ENCODE measurements around the gene GRK1.

GRK1 gene

DNA sequence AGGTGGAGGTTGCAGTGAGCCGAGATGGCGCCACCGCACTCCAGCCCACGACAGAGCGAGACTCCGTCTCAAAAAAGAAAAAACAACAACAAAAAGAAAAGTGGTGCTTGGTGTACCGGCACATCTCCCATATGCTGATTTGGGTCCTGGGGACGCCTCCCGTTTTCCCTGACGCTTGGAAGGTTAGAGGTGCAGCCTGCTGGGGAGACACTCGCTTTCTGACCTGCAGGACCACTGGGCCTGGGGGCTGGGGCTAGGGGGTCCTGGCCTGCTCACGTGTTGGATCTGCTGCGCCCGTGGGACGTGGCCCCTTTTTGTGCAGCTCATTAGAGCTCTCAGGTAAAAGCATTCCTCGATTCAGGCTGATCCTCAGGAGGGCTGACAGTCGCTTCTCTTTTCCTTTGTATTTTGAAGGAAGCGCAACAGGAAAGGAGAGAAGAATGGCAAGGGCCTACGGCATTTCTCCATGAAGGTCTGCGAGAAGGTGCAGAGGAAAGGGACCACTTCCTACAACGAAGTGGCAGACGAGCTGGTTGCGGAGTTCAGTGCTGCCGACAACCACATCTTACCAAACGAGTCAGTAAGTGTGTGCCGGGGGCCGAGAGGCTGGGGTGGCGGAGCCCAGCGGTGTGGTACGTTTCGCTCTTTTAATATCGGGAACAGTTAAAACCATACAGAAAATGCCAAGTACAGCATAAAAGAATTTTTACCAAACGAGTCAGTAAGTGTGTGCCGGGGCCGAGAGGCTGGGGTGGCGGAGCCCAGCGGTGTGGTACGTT, 34.1 kb upstream of the GRK1 start:
- no peak for DNase-seq (ENCODE audit: low spot score)

DNA sequence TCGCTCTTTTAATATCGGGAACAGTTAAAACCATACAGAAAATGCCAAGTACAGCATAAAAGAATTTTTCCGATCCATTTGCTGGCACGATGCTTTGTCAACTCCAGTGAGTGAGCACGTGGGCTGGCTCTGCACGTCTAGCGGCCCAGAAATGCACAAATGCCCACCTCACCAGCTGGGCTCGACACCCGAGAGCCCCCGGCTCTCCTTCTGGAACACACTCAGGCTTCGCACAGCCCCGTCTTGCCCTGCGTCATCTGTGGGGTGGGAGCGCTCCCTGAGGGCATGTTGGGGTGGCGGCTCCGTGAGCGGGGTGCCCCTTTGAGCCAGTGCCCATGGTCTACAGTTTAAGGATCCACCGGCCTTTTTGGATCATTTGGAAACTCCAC, 33.5 kb upstream of the GRK1 start:
- no peak for DNase-seq (ENCODE audit: low spot score)

DNA sequence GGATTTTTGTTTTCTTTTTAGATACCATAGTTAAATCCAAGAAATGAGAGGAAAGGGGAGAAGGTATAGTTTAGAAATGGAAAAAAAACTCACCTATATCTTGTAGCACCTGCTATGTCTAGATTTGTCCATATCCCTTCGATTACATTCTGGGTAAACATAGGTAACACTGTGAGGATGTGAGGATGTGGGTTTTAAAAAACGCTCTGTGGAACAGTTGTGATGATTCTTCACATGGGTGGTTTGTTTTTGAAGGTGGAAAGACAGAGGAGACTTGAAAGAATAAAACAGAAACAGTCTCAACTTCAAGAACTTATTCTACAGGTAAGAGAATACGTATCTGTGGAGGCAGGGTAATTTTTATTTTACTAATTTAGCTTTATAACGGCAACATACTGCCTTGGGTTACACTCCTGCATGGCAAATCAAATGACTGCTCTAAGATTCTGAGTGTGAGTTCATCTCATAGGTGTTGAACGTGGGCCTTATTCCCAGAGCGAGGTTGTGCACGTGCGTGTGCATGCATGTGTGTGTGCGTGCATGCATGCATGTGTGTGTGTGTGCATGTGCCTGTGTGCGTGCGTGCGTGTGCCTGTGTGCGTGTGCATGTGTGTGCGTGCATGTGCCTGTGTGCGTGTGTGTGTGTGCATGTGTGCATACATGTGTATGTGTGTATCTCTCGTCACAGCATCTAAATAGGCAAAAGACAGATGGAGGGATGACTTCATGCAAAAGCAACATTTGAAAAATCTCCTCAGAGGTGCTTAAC, 32.6 kb upstream of the GRK1 start:
- no peak for DNase-seq (ENCODE audit: low spot score)

DNA sequence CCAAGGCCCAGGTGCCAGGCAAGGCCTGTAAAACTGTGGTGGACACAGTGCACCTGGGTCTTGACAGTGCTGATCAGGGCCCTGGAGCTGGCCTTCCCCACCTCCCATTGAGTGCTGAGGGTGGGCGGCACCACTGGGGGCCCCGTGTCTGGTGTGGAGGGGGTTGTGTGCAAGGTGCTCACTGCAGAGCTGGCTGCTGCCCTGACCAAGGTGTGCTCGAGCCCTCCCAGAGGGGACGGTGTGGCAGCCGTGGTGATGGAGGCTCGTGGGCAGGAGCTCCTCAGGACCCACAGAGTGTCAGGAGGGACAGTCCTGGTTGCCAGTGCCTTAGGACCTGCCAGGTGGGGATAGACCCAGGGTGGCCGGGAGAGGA, 32.0 kb upstream of the GRK1 start:
- DNase-seq (ENCODE audit: low spot score) = no peak

DNA sequence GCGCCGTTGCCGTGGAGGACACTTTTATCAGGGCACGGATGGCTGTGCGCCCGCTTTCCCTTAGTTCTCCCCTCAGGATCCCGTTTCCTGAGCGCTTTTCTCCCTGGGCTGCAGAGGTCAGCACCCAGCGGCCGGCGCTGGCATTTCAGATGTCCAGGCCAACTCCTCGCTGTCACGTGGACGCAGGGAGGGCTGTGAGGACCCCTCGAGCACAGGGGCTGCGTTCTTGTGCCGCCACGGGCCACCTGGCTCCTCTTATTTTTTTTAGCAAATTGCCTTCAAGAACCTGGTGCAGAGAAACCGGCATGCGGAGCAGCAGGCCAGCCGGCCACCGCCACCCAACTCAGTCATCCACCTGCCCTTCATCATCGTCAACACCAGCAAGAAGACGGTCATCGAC, 31.3 kb upstream of the GRK1 start:
- DNase-seq (ENCODE audit: low spot score) = no peak

DNA sequence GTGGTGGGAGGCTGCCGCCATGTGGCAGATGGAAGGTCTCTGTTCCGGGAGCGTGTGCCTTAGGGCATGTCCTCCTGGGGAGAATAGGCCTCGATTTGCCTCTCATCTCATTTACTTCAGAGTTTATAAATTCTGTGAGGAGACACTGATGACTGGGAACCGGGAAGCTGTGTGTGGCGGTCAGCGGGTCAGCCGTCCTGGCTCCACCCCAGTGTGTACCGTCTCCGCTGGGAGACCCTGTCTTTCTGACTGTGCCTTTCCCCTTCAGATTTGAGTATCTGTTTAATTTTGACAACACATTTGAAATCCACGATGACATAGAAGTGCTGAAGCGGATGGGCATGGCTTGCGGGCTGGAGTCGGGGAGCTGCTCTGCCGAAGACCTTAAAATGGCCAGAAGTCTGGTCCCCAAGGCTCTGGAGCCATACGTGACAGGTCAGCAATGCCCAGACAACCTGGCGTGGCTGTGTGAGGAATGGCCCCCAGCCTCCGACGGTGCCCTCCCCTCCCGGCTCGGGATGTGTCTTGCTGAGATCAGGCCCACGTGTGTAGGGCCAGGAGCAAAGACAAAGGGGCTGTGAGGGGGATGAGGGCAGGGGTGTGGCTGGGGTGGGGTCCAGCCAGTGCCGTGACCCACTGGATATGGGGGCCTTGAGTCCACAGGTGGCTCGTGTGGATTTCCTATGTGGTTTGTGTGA, 30.6 kb upstream of the GRK1 start:
- DNase-seq (ENCODE audit: low spot score) = no peak

DNA sequence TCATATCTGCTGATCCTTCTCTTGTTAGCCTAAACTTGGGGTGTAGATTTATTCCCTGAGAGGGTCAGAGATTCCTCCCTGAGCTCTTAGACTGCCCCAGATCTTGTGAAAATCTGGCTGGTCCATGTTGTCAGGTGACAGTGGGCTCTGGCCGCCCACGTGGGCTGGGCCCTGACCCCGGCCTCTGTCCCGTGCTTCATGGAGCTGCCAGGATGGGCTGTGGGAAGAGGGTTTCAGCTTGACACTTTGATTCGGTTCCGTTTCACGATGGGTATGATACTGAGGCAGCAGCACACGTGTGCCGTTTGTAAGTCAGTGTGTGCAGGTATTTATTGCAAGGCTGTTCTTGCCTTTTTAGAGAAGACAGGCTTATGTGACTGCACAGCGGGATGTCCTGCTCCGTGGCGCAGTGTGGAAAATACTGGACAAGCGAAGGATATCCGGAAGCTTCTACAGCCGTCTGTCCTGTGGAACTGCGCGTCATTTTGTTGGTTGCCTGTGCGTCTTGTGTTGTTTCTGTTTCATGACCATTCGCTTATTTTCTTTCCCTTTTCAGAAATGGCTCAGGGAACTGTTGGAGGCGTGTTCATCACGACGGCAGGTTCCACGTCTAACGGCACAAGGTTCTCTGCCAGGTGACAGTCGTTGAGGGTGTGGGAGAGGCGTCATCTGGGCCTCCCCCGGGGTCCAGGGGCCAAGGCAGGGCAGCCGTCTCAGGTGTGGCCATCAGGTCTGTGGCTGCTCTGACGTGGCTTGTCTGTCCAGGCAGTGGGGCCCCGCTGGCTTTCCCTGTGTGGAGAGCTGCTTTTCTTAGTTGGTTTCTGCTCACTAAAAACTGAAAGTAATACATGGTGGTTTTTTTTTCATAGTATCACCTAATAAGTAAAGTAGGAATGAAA, 29.5 kb upstream of the GRK1 start:
- no peak for DNase-seq (ENCODE audit: low spot score)

DNA sequence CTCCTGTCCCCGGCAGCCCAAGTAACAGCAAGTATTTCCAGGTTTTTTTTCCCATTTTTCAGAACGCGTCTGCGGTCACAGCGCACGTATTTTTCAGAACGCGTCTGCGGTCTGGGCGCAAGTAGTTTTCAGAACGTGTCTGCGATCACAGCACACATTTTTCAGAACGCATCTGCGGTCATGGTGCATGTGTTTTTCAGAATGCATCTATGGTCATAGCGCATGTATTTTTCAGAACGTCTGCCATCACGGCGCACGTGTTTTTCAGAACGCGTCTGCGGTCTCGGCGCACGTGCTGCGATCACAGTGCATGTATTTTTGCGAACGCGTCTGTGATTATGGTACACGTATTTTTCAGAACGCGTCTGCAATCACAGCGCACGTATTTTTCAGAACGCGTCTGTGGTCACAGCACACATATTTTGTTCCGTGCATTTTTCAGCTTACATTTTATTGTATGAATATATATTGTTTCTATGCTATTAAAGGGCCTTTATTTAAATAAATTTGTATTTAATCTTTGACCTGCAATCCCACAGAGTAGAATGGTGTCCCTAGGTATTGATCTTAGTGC, 28.8 kb upstream of the GRK1 start:
- no peak for DNase-seq (ENCODE audit: low spot score)

DNA sequence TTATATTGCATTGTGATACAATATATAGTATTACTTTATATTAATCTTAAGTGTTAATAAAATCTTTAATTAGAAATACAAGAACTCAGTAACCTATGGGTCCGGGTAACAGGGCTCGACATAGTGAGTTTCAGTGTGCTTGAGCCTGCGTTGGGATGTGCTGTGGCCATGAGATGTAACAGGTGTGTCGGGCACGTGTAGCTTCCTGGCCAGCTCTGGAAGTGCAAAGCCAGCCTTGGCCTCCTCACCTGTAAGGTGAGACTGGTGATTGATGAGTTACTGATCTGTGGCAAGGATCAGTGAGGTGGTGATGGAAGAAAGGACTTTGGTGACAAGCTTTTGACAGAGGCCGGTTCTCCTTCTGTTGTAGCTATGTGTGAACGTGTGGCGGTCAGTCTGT, 28.2 kb upstream of the GRK1 start:
- DNase-seq (ENCODE audit: low spot score) = no peak

DNA sequence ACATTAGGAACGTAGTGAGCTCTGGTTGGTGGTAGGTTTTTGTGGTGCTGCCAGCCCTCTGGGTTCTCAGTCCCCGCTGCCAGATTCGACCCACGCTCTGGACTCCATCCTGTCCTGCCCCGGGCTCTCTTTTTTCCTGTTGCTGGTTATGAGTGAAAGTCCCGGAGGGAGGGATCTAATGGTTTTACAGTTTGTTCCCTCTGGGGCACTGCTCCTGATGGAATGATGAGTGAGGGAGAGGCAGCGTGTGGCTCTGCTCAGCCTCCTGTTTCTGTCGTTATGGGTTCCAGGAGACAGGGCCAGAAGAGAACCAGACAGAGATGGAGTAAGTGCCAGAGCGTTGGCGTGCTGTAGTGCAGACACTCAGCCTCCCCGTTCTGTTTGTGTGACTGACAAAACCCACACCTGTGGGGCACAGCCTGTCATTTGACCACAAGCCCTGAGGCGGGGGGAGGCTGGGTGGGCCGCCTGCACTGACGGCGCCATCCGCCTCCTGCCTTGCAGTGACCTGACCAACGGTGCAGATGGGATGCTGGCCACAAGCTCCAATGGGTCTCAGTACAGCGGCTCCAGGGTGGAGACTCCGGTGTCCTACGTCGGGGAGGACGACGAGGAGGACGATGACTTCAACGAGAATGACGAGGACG, 27.3 kb upstream of the GRK1 start:
- DNase-seq (ENCODE audit: low spot score) = peak; percentile 68

DNA sequence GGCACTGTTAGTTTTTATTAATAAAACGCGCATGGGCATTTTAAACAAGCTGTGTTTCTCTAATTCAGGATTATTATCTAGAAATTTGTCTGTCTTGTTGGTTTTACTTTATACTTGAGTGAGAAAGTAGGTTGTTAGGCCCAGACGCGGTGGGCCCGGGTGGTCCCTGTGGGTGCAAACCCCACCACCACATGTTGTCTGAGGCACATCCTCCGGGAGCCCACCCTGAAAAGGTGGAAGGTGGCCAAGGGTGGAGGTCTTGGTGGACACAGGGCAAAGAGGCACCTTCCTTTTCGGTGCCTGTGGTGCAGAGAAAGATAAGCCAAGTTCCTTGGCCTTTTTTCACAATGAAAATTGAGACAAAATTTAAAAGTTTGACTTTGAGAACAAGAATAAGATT, 25.6 kb upstream of the GRK1 start:
- no peak for DNase-seq (ENCODE audit: low spot score)

DNA sequence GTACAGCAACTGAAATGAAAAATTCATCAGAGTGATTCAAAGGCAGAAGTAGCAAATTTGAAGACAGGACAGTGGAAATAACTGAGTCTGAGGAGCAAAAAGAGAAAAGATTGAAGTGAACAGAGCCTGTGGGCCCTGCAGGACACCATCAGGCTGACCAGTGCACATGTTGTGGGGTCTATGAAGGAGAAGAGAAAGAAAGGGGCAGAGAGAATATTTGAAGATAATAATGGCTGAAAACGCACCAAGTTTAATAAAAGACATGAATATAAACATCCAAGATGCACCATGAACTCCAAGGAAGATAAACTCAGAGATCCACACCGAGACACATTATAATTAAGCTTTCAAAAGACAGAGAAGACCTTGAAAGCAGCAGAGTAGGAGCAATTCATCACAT, 24.5 kb upstream of the GRK1 start:
- no peak for DNase-seq (ENCODE audit: low spot score)

DNA sequence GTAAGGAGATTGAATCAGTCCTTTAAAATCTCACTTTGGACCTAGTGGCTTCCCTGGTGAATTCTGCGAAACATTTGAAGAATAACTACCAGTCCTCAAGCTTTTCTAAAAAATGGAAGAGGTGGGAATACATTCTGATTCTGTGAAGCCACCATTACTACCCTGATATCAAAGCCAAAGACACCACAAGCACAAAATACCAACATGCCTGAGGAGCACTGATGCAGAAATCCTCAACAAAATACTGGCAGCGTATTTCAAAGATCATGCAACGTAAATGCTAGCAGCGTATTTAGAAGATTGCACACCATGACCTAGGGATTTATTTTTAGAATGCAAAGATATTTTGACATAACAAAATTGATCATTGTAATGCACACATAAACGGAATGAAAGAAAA, 23.4 kb upstream of the GRK1 start:
- DNase-seq (ENCODE audit: low spot score) = no peak

DNA sequence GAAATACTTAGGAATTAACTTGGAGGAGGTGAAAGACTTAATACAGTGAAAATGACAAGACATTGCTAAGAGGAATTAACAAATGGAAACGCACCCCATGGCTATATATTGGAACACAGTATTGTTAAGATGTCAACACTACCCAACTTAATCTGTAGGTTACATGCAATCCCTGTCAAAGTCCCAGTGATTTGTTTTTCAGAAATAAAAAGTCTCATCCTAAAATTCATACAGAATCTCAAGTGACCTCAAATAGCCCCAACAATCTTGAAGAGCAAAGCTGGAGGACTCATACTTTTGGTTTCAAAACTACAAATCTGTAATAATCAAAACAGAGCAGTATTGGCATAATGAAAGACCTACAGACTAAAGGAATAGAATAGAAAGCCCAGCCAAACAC, 22.2 kb upstream of the GRK1 start:
- DNase-seq (ENCODE audit: low spot score) = no peak

DNA sequence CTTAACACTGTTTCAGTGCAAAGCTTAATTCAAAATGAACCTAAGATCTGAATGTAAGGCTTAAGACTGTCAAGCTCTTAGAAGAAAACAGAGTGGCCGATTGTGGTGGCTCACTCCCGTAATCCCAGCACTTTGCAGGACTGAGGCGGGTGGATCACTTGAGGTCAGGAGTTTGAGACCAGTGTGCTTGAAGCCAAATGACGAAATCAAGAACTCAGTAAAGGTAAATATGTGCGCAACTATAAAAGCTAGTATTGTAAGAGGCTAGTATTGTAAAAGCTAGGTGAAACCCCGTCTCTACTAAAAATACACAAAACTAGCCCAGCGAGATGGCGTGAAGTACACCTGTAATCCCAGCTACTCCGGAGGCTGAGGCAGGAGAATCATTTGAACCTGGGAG, 21.7 kb upstream of the GRK1 start:
- DNase-seq (ENCODE audit: low spot score) = no peak

DNA sequence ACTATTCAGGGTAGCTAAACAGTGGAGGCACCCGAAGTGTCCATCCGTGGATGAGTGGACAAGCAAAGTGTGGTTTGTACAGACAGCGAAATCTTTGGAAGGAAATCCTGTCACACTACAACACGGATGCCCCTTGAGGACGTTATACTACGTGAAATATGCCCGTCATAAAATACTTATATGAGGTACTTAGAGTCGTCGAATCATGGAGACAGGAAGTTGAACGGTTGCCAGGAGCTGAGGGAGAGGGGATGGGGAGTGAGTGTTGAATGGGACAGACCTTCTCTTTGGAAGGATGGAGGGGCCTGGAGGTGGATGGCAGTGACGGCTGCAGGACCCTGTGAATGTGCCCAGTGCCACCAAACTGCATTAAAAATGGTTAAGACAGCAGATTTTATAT, 20.6 kb upstream of the GRK1 start:
- no peak for DNase-seq (ENCODE audit: low spot score)

DNA sequence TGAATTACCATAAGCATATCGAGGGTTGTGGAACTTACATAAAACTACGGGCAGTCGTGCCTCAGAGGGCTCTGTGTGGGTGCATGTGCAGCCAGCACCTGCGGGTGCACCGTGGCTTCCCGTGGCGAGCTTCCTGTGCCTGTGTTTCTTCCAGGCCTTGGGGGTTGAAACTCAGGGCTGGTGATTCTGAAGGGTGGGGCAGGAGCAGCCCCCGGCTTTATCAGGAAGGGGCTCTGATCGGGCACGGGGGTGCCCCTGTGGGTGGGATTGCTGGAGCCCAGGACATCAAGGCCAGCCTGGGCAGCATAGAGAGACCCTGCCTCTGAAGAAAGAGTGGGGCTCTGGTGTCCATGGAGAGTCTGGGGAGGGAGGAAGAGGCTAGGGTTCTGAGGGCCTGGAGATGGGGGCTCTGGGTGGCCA, 20.1 kb upstream of the GRK1 start:
- DNase-seq (ENCODE audit: low spot score) = no peak

DNA sequence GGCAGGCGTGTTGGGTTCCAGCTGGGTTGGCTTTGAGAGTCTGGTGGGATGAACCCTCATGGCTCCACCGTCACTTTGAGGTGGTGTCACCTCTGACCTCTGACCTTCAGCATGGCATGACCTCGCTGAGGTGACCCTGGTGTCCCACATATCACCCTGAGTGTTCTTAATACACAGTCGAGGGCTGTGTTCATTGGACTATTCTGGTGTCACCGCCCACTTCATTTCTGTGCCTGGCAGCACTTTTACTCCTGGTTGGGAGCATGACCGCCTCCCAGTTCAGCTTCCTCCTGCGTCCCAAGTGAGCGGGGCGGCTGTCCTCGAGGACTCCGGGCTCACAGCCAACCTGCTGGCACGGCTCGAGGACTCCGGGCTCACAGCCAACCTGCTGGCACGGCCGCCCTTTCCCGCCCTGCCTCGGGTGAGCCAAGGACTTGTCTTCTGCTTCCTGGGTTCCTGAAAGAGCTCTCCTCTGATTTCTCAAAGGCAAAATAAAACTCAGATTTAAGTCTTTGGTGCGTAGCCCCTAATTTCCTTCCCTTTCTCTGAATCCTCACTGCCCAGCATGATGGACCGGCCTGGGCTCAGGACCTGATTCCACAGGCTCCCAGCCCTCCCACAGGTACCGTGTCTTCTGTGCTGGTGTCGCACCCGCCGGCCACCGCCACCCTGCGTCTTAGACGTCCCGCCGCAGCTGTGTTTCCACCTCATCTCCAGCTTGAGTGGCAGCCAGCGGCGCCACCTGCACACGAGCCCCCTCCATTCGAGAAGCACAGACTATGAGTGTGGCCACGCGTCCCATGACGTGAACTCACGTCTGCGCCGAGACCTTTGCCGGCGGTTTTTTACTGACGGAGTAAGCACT, 19.4 kb upstream of the GRK1 start:
- no peak for DNase-seq (ENCODE audit: low spot score)

DNA sequence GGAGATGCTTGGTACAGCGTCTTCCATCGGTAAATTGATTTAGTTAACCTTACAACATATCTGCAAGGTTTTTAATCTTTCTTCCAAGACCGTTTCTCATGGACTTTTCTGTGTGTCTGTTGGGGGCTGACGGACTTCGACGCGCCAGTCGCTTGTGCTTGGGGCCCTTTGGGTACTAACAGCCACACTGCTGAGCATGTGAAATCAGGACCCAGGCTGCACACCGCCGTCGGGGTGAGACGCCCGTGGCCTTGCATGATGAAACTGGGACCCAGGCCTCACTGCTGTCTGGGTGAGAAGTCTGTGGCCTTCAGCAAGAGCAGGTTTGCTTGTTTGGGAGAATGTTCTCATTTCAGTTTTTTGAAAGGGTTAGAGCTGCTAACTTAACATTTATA, 18.8 kb upstream of the GRK1 start:
- no peak for DNase-seq (ENCODE audit: low spot score)

DNA sequence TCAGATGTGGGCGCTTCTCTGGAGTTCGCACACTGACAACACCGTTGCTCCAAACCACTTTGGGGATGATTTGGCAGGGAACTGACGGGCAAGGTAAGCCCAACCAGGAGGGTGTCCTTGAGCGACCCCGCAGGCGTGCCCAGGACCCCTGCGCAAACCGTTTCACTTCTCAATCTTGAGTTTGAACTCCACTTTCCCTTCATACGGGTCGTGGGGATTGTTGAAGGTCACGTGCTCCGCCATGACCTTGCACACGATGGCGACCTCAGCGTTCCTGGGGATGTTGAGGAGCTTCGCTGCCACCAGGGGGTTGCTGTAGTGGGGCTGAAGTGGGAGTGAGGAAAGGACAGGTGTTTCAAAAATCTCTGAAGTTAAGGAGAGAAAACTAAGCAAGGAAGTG, 17.8 kb upstream of the GRK1 start:
- DNase-seq (ENCODE audit: low spot score) = no peak
